Activated T-cell treated with anti-CD3 and anti-CD28 coated beads for 1 hour (primary cell): Measurements from ENCODE around the gene MBOAT2.

Experiments used
- DNase-seq: peaks from one replicate; pipeline ENCODE4 v3.0.0-alpha.2; 2020; ENCODE audit warnings: low read depth

Gene MBOAT2

DNA sequence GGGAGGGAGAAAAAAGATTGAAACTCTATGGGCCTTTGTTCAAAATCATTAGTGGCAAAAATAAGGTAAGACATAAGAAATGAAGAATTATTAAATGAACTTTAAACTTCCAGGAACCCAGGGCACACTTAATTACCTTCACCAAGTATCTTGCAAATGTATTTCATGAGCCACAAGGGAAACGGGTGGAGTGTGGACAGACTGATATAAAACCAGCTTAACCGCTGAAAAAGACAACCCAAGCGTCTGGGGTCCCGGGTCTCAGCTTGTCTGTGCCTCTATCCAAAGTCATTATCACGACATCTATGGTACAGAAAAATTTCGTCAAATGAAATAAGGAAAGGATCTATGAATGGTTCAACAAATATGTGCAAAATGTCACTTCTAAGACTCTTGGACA, 13.9 kb upstream of the MBOAT2 start:
- no peak for DNase-seq

DNA sequence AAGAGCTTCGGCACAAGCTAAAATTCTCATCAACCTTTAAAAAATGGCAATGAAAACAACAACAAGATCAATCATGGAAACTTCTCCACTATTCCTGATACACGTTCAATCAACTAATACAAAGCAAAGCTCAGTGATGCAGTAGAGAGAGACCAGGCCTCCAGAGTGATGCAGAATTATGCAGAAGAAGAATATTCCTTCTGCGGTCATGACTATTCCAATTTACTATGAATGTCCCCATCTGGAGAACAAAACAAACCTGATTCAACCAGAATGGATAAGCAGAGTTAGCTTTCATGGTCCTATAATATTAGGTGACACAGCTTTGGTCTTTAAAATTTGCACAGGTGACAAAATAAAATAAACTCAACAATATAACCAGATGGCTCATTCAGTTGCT, 12.5 kb upstream of the MBOAT2 start:
- no peak for DNase-seq

DNA sequence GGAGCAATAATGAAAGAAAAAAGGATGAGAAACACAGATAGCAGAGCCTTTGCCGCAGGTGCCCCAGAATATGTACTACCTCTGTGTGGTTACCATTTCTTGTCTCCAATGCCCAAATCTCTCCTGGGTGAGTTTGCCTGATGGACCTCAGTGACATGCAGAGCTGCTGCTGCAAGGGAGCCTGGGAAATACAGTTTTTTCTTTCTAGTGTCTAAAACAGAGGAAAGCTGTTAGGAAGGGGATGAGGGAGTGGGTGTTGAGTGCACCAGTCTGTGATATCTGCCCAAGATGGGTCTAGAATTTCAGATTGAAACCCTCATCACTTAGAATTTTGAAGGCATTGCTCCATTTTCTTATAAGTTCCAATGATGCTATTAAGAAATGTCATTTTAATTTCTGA, 9.9 kb upstream of the MBOAT2 start:
- no peak for DNase-seq

DNA sequence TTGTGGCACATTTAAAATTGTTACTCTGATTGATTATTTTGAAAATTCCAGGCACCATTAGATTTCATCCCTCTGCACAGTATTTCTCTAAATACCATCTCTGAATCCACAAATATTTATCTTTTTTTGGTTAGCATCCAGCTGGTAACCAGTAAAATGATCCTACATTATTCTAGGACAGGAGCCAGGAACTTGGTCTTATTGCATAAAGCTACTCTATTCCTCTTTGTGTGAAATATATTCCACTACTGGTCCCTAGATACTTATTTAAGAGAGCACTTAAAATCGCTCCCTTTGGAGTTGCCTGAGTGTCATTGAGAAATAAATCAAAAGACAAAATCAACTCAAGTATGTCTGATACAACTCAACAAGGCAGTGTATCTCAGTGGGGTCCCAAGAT, 7.4 kb upstream of the MBOAT2 start:
- DNase-seq: no peak

DNA sequence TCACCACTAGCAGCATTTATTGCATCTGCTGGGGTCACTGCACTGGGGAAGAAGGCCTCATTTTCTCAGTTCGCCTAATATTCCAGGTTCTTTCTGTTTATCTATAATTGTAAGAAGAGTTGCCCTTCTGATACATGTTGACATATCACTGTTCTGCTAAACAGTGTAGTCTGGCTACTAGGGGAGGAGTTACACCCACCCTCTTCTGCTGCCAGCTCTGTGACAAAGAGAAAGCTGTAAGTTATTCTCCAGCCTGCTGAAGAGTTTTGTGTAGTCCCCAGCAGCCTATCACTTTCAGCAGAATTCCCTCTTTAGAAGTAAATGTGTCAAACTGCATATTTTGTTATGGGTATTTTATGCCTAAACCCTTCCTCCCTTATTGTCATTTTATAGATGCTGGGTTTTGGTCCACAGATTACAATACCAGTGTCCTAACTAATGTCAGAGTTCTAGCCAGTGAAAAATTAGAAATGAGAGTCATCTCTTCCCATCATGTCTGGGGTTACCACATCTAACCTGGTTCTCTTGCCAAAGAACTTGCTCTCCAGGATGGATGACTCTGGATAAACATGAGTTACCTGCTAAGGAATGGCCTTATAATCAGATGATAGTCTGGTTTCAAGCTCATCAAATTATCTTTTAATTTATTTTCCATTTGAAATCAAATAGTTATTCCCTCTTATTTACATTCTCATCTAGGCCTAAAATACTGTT, 5.6 kb upstream of the MBOAT2 start:
- no peak for DNase-seq

DNA sequence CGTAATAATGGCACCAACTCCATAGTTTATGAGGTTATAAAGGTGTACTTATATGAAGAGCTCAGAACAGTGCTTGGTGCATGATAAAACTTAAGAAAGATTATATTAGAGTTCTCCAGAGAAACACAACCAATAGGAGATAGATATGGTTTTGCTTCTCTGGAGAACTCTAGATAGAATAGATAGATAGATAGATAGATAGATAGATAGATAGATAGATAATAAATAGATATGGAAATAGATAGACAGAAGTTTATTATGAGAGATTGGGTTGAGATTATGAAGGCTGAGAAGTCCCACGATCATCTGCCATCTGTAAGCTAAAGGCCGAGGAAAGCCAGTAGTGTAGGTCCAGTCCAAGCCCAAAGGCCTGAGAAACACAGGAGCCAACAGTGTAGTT, 2.9 kb upstream of the MBOAT2 start:
- no peak for DNase-seq

DNA sequence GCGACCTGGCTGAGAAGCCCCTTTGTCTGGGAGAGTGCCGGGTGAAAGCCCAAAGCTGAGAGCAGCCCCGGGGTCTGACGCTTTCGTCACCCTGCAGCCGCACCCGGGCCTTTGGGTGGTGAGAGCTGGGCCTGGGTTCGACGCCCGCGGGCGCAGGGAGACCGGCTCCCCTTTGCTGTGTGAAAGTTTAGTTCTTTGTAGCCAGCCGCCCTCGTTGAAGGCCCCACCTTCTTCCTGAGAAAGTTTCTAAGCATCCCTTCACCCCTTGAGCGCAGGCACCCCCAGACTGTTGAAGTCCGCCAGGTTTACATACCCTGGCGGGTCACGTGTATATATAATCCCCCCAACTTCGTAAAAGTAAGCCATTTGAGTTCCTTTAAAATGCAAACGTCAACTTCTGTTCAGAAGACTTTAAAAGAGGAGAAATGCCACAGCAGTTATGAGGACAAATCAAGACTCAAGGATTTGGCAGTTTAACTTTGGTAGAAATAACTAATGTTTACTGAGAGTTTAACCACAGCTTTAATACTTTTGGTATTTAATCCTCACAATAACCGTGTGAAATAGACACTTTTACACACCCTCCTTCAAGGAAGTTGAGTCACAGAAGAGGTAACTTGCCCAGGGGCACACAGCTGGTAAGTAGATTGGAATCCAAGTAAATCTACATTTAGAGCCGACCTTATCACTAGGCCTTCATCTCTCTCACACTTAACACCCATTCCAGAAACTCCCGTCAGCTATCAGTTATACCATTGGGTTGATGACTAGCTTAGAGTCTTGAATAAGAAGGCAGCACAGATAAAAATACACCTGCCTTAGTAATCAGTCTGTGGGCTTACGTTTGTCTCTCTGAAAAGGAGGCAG, 1.1 kb upstream of the MBOAT2 start:
- DNase-seq: no peak

DNA sequence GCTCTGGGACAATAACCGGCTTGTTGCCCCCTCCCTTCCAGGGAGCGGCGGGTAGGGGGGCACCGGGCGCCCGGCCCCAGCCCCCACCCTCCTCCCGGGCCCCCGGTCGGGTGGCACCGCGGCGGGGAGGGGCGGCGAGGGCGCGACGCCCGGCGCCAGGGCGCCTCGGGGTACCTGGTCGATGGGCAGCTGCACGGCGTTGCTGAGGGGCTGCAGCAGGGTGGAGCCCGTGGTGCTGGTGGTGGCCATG, 193 bp downstream of the MBOAT2 start:
- no peak for DNase-seq

DNA sequence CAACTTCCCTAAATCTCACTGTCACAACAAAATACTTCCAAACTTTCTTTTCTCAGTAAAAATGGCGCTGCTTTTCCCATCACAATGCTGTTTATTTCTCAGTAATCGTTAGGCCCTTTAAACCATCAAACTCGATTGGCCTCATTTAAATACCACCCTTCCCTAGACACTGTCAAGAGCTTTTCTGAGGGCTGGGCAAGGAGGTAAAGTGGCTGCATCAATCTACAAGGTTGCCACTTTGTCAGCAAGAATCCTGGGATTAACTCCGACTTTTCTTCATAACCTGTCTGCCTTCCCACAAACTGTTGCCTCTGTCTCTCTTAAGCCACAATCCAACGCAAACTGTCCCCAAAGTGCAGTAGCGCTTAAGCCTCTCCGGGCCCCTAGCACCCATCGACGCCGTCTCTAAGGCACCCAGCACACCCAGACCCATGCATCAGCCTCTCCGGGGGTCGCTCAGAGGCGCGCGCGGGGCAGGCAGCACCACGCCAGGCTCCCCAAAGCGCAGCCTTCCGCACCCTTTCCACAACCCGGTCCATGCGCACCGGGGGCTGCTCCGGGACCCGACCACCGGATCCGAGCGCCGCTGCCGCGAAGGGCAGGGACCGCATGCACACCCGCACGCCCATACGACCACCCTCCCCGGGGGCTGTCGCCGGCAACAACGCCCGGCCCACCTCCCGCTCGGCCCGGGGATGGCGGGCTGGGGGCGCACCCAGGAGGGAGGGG, 683 bp downstream of the MBOAT2 start:
- no peak for DNase-seq

DNA sequence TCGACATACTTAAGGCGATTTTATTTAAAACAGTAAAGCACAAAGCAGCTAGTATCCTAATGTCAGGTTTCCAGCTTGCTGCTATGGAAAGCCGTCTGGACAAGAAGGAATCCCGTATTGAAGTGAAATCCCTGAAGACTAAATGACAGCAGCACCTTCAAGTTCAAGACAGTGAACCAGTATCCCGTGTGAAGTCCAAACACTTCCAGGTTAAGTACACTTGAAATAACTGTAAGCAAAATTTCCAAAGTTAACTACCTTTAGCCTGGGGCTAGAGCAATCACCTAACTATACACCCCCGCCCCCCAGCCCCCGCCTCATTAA, 1.2 kb downstream of the MBOAT2 start:
- no peak for DNase-seq

DNA sequence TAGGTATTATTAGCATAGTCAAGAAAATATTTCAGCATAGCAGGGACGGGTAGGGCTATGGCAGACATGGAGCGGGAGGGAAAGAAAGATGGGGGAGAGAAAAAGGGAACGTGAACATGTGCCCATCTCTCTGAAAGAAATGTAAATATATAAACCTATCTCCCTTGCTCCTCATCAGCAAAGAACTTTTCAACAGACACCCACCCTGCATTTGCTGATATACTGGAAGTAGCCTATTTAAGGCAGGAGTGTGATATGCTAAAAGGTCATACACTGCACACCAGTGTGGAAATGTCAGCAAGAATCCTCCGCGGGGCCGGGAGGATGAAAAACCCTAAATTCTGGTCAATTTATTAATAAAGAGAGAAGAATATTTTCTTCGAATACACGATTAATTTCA, 1.7 kb downstream of the MBOAT2 start:
- no peak for DNase-seq

DNA sequence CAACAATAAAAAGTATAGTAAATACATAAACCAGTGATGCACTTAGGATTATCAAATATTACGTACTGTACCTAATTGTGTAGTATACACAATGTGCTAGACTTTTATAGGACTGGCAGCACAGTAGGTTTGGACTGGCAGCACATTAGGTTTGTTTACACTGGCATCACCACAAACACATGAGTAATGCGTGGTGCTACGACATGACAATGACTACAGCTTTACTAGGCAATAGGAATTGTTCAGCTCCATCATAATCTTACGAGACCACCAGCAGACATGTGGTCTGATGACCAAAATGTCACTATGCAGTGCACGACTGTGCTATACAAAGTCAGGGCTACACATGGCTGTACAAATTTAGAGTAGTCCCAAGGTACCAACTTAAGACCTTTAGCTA, 2.3 kb downstream of the MBOAT2 start:
- DNase-seq: no peak

DNA sequence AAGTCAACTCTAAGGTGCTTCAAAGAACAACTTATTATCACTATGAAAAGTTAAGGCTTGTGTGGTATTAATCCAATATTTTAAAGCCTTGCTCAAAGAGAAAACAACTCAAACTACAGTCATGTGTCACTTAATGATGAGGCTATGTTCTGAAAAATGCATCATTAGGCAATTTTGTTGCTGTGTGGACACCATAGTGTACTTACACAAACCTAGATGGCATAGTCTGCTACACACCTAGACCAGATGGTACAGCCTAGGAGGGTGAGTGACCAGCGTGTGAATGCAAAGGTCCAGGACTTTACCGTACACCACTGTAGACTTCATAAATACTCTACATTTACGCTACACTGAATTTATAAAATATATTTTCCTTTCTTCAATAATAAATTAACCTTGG, 3.0 kb downstream of the MBOAT2 start:
- DNase-seq: no peak

DNA sequence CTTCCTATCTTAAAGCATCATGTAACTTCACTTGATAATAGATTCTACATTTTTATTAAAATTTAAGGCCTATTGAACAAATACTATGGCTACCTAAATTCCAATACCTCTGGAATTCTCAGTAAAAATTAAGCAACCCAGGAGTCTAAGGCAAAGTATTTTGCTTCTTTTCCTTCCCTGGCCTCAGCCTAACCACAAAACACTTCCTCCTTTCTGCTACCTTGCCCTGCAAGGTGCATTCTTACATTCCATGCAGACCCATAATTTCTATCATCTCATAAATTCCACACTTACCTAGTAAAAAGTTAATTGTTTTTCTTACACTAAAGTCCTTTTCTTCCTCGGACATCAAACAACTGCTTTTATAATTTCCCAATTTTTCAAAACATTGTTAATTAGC, 3.7 kb downstream of the MBOAT2 start:
- DNase-seq: no peak

DNA sequence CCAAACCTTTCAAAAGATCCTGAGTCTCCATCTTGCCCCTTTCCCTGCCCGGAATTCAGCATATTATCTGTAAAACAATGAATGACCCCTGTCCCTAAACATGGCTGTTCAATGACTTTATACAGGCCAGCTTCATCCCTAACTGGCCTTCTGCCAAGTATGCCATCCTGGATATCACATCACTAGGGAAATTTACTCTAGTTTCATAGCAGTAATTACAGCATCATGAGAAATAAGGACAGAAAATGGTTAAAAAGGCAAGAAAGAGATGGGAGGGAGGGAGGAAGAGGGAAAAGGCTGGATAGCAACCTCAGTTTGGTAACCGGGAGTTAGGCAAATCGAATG, 4.4 kb downstream of the MBOAT2 start:
- DNase-seq: no peak

DNA sequence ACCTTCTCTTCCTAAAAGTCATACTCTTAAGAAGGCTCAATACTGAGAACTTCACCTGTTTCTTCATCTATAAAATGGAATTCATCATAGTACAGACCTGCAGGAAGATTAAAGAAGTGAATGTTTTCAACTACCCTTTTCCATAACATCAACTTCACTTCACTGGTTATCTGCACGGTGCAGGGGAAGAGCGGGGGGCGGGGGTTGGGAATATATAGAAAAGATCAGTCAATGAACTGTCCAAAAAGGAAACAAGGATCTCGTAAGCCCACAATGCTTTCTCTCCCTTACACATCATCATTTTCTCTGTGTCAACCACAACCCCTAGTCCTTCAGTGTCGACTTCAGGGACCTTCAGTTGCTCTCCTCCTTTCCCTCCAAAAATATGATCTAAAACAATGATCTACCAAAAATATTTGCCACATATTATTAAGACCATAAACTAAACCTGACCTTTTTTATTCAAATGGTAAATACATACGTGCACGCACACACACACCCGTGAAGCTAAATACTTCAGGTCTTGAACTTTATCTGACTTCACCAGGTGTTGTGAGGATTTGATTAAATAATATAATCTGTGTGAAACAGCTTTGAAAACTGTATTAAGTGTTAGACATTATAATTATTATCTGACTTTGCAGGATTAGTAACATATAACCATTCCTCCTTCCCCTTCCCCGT, 4.9 kb downstream of the MBOAT2 start:
- DNase-seq: no peak

DNA sequence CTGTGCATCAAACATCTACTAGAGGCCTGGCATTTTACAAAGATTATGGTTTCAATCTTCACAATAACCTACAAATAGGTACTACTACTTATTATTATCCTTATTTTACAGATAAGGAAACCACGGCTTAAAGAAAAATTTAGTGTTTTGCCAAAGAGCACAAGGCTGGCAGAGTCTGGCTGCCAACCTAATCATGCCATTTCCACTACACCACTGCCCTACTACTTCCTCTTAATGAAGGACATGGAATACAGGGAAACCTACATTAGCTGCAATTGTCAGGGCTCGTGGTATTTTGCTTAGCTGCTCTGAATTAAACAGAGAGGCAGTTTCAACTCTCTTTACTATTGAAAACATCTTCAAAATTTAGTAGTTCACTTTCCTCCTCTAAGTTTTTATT, 5.9 kb downstream of the MBOAT2 start:
- no peak for DNase-seq

DNA sequence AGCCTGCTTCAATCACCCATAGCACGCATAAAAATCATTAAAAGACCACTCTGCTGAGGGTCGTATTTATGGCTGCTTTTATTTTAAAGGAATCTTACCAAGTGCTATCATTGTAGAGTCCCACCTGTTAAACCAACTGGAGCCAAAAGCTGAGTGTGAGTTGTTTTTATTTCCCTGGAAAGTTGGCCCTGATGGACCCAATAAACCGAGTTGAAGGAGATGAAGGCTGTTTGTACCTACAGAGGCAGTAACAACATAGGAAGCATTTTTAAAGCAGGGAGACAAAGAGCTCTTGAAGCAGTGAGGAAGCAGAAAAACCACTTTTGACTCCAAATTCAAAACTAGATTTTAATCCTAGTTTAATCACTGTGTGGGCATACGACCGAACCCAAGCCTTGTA, 6.4 kb downstream of the MBOAT2 start:
- no peak for DNase-seq

DNA sequence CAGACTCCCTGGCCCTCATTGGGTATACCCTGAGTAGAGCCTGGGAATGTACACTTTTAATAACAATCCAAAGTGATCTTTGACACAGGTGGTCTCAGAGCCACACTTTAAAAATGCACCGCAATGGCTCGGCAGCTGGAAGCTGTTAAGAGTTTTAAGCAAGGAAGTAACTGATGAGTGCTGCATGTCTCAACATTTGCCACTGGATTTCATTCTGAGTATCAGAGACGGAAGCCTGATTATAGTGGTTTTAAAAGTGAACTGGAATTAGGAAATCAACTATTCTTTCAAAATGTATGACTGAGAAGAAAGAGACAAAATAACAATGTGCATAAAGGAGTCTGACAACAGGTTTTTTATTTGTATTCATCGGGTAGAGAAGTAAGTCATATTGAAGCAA, 7.5 kb downstream of the MBOAT2 start:
- DNase-seq: no peak

DNA sequence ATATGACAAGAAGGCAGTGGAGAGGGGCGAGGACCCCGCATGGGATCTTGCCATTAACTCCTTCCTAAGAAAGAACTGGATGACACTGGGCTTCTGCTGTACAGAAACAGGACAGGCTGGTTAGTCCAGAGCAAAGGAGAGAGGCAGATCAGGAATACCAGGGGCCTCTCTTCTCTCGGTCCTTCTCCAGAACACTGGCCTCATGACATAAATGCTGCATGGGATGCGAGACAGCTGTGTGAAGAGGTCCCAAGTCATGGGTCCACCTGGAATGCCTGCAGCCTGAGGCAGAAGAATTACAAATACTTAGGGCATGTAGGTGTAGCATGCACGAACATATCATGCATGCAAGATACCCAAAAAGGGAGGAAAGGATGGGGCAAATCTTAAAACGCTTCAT, 9.1 kb downstream of the MBOAT2 start:
- no peak for DNase-seq

DNA sequence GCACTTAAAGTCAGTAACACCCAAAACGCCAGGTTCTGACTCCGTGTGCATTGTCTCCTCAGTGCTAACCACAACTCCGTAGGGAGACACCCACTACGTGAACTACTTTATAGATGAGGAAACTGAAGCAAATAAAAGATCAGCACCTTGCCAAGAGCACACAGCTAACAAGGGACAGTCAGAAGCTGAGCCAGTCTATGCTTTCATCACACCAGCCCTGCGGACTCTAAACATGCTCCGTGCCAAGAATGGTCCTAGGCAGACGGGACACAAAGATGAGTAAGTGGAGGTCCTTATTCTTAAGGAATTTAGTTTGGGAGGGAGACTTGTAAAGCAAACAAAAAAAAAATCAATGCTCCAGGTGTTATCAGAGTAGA, 9.6 kb downstream of the MBOAT2 start:
- DNase-seq: no peak

DNA sequence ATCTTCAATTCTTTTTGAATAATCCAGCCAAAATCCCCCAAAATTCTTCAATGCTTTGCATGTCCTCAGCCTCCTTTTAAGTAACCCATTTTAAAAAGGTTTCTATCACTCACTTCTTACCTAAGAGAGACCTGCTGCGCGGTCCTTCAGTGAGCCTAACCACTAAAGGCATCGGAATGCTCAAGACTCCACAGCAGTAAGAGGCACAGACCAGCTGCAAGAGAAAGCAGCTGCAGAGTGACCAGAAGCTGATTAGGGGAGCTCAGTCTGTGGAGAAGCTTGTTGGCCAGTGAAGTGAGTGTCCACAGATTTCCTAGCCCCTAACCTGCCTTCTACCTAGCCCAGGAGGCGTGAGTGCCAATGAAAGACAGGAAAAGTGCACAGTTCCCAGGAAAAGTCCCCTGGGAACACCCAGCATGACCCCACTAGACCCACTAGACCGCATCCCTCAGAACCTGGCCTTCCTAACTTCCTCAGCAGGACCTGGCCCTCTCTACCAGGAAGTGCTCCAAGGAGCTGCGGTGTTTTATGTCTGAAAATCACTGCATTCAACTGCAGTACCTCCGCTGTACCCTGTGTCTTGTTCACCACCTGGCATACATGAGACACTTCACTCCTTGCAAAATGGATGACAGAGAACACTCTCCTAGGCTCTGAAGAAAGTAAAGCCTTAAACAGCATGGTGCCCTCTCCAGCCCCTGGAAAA, 10.1 kb downstream of the MBOAT2 start:
- DNase-seq: no peak

DNA sequence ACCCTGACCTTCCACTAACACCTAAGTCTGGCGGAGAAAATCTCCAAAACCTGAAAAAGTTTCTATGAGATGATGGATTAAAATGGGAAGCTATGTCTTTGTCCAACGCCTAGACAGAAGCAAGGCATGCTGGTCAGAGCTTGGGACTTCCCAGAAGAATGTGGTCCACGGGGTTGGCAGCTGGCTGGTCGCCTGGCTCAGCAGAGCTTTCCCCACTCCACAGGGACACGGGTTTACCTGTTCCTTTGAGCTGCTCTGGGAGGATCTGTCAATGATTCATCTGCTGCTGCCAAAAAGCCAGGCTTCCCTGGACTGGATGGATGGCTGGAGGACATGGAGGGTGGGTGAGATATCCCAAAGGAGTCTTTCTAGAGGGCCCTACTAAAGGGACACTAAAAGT, 10.8 kb downstream of the MBOAT2 start:
- DNase-seq: no peak
